HL-60 (cell line): ENCODE measurements around the gene UNKL.

Experiments
- DNase-seq, 2 experiments: peaks; one replicate each; pipeline ENCODE4 v3.0.0-alpha.2; 2010 to 2020; ENCODE audit warnings: low read depth in 1 of 2, low spot score in 1 of 2
- H3K27ac ChIP-seq: fragments of 250-450 bp; sonication (Bioruptor Pico); replicated peaks from 2 replicates; pipeline ENCODE4 v1.5.1; 2020; ENCODE audit warnings: mild to moderate bottlenecking, moderate library complexity
- H3K27me3 ChIP-seq: fragments of 250-450 bp; sonication (Bioruptor Pico); 2 replicates; pipeline ENCODE4 v1.5.1; 2021; ENCODE audit warnings: mild to moderate bottlenecking, moderate library complexity; ENCODE audit not compliant: insufficient read depth, poor library complexity, severe bottlenecking
- H3K4me3 ChIP-seq: replicated peaks from 2 replicates; pipeline ENCODE4 v1.5.1; 2011; ENCODE audit warnings: mild to moderate bottlenecking, control low read depth, low read length; ENCODE audit not compliant: insufficient read depth
- CTCF ChIP-seq: IDR thresholded peaks from one replicate; pipeline ENCODE4 v1.5.1; 2011; ENCODE audit warnings: low read length, control low read depth, inconsistent platforms; ENCODE audit not compliant: insufficient read depth
- GABPA ChIP-seq: IDR thresholded peaks from 2 replicates; pipeline ENCODE4 v1.6.1; 2012; ENCODE audit warnings: low read depth
- POLR2AphosphoS5 ChIP-seq: IDR thresholded peaks from 2 replicates; pipeline ENCODE4 v1.6.1; 2012; ENCODE audit warnings: low read depth
- REST ChIP-seq: IDR thresholded peaks from 2 replicates; pipeline ENCODE4 v1.6.1; 2012; ENCODE audit warnings: low read depth; ENCODE audit not compliant: insufficient replicate concordance
- SPI1 ChIP-seq: IDR thresholded peaks from 2 replicates; pipeline ENCODE4 v1.6.1; 2012; ENCODE audit warnings: low read depth, mild to moderate bottlenecking, borderline replicate concordance

UNKL gene

GRCh38 chr16:1412847-1413246 is 1.7 kb downstream of the UNKL start:
- Histone ChIP-seq H3K27ac (no peak overlapping the region), H3K27me3 (no peaks in the 10 kb centered on the region), H3K4me3 (no peak overlapping the region)
- no peak for DNase-seq
- TF ChIP-seq GABPA (no peak), CTCF (no peak), REST (no peak), SPI1 (no peak)

GRCh38 chr16:1408171-1408837 is 6.2 kb downstream of the UNKL start:
- H3K4me3 ChIP-seq: peak overlapping the region; percentile 53
- no peaks in the 10 kb centered on the region for H3K27me3 ChIP-seq
- TF ChIP-seq CTCF: no peak
- TF ChIP-seq POLR2AphosphoS5: no peak
- TF ChIP-seq SPI1: no peak
- TF ChIP-seq REST: no peak
- no peak for TF ChIP-seq GABPA
- H3K27ac ChIP-seq: no peak overlapping the region
- peak; percentile 62 to 89 for DNase-seq

- TF ChIP-seq POLR2AphosphoS5: no peak
- no peak for TF ChIP-seq GABPA
- TF ChIP-seq SPI1: no peak
- TF ChIP-seq REST: no peak
- TF ChIP-seq CTCF: no peak
- Histone ChIP-seq H3K4me3 (0 out of 2 replicates have a peak overlapping the region, but pooled peaks have one; percentile 7), H3K27ac (no peak overlapping the region), H3K27me3 (no peaks in the 10 kb centered on the region)
- no peak for DNase-seq
Observed at GRCh38 chr16:1407753-1408152, 6.8 kb downstream of the UNKL start.
